Activated CD8-positive, alpha-beta memory T cell treated with anti-CD3 and anti-CD28 coated beads for 48 hours (primary cell): ENCODE results near the gene VSIG4.

Experiments
- DNase-seq, 3 experiments: peaks; one replicate each; pipeline ENCODE4 v3.0.0-alpha.2; 2020; ENCODE audit warnings: low read depth in 2 of 3, low spot score in 2 of 3

VSIG4 gene

DNA sequence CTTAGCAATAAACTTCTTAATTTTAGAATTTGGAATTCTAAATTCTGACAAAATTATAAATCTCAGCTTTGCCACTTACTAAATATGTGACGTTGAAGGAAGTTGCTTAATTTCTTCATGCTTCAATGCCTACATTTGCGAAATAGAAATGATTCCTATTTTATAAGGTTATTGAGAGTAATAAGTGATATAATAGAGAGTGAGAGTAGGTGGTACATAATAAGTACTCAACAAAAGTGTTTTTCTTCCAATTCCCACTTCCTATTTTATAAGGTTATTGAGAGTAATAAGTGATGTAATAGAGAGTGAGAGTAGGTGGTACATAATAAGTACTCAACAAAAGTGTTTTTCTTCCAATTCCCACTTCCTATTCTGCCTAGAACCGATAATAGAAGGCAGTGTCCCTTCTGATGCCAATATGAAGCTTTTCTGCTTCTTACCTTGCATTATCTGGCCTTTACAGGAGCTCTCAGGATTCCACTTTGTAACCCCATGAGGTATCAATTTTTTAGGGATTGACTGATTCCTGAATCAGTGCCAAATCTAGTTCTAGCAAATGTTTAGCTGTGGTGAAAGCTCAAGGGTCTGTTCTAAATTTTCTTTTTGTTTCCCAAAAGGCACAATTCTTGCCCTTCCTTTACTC, 31.4 kb downstream of the VSIG4 start:
- no peak for DNase-seq

DNA sequence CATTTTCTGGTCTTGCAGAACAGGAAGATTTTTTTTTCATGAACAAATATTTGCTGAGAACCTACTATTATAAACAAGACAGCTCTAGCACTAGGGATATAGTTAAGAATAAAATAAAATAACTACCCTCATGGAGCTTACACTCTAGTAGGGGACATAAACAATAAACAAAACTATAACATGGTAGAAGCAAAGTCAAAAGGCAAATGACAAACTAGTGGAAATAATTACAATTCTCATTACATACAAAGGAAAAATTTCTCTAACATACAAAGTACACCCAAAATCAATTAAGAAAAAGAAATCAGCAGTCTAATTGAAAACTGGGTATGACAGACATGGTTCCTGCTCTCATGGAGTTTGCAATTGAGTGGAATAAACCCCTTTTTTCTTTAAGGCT, 32.0 kb downstream of the VSIG4 start:
- DNase-seq, result no peak

DNA sequence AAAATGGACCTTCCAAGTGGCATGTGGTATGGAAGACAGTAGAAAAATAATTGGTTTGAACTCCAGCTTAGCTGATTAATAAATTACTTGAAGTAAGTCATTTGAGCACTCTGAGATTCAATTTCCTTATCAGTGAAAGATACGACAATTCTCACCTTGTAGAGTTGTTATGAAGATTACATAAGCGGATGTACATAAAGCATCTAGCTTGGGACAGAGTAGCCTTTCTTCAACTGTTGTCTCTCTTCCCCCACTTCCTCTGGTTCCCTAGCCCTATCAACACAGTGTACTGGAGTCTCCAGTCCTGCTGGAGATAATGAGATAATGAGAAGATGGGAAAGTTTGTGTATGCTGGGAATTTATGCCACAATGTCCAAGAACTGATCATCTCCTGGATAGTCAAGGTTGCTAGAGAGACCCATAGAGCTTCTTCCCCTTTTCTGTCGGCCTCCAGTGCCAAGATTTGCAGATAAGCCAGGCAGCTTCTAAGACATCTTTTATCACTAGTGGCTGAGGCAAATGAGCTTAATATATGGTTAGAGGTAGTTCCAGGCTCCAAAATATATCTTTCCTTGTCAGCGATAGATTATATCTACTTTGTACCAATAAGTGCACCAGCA, 33.9 kb downstream of the VSIG4 start:
- no peak for DNase-seq

GRCh38 chrX:66004928-66005829, 34.7 kb downstream of the VSIG4 start:
- DNase-seq, result no peak

DNA sequence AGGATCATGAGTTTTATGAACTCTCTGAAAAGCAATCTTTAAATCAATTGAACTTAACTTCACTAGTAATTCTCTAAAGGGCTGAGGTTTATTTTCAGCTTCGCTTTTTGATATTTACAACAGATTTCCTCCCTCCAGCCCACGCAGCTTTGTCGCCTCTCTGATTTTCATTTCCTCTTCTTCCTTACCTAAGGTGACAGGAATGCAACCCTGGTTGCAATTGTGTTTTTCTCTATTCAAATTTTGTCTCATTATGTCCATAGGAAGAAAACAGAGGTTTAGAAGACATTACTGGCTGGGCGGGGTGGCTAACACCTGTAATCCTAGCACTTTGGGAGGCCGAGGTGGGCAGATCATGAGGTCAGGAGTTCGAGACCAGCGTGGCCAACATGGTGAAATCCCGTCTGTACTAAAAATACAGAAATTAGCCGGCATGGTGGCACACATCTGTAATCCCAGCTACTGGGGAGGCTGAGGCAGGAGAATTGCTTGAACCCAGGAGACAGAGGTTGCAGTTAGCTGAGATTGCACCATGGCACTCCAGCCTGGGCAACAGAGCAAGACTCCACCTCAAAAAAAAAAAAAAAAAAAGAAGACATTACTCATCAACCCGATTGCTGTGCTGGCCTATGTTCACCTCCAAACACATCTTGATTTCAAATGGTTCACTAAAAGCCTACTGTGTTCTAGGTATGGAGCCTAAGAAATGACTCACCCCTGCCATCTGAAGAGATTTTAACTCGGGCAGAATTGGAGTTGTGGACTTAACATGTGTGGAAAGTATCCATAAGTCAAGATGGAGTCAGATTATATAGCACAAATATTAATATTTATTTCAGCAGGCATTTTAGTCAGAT, 36.8 kb downstream of the VSIG4 start:
- DNase-seq, result no peak

- no peak for DNase-seq
Observed at GRCh38 chrX:66001596-66001995, 38.3 kb downstream of the VSIG4 start.

GRCh38 chrX:66000628-66001272, 39.1 kb downstream of the VSIG4 start:
- DNase-seq, result no peak

DNA sequence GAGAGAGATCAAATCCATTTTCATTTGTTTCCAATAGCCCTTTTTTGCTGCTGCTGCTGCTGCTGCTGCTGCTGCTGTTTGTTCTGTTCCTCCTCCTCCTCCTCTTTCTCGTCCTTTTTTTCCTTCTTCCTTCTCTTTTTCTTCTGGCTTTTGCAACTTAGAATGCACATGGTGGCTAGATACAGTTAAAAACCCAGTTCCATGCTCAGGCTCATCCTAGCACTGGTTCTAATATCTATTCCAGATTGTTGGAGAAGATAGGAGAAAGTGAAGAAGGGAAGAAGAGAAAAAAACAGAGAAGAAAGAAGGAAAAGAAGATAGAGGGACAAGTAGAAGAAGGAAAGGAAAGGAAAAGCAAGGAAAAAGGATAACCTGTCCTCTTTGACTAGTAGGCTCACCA, 39.7 kb downstream of the VSIG4 start:
- no peak for DNase-seq

GRCh38 chrX:65999563-66000148, 40.2 kb downstream of the VSIG4 start:
- no peak for DNase-seq

DNA sequence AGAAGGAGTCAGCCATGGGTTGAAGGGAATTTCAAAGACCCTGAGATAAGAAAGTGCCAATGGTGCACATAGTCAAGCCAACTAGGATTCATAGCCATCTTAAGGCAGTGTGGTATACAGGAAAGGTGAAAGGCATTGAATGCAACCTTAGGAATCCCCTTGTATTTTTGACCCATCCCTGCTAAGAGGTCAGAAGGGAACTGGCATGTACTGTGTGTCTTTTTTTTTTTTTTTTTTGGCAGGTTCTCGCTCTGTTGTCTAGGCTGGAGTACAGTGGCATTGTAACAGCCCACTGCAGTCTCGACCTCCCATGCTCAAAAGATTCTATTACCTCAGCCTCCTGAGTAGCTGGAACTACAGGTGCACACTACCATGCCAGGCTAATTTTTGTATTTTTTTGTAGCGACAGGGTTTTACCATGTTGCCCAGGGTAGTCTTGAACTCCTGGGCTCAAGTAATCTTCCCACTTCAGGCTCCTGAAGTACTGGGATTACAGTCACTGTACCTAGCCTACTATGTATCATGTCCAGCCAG, 40.8 kb downstream of the VSIG4 start:
- no peak for DNase-seq

GRCh38 chrX:65997978-65998717, 41.7 kb downstream of the VSIG4 start:
- DNase-seq, result no peak

DNA sequence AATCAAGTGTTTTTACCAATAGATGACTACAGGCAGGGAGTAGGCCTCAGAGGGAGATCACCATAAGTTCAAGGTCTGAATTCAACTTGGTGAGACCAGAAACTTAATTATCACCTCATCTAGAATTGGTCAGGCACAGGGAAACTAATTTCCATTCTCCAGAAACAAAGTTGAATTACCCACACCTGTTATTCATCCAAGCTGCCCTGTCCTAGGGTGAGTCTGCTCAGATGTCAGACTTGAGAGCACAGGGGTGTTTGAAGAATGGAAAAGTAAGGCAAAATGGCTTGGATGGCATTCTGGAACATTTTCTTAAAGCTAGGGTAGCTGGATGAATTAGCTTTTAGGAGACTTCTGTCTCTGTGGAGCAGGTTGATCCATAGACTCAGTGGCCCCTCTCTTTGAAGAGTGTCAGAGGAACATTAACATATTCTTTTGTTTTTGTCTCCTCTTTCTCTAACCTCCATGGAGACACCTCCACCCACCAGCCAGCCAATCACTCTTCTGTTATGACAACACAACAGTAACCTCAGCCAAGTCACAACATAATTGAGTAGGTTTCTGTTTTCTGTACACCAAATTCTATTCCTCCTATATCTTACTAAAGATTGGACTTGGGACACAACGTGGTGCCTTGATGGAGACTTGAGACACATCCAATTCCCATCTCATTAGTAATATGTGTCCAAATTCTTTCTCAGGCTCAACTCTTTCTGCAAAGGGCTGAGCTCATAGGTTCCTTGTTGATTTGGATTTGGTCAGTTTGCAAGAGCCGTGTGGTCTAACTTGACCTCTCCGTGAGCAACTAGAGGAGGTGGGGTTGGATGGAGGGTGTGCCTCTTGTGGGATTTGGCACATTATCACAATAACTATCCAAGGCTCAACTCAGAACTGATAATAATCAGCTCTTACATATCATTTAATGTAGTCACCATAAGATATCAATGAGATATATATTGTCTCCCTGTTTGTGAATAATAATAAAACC, 45.1 kb downstream of the VSIG4 start:
- DNase-seq, result no peak

GRCh38 chrX:65993915-65994460, 45.9 kb downstream of the VSIG4 start:
- no peak for DNase-seq

DNA sequence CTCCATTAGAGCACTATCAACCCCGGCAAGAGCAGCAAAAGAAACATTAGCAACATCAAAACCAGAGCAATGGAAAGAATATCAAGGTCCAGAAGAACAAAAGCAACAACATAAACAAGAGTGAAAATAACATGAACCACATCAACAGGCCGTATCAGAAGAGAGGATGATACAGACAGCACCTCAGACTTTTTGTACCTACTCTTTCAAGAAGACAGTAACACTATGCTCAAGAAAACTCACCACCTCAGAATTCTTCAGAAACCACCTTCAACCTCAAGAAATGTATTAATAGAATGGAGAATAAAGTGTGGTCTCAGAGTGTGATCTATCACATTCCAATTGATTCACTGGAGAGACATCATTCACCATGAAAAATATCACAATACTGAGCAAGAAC, 46.5 kb downstream of the VSIG4 start:
- DNase-seq, result no peak

- no peak for DNase-seq
Observed at GRCh38 chrX:65990702-65991101, 49.2 kb downstream of the VSIG4 start.

DNA sequence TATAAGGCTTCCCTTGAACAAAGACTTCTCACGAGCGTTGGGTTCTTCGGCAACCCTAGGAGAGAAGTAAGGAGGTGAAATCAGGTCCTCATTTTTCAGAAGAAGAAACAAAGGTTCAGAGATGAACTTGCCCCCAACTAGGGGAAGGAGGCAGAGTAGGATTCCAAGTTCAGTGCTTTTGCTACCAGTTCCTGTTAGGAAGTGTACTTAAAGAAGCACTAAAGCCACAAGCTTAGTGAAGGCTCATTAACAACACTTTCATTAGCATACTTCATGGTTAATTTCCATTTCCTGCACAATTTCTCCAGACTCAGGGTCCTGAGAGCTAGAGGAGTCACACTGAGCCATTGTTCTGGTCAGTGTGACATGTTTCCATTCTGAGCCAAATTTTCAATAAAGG, 52.1 kb downstream of the VSIG4 start:
- no peak for DNase-seq

DNA sequence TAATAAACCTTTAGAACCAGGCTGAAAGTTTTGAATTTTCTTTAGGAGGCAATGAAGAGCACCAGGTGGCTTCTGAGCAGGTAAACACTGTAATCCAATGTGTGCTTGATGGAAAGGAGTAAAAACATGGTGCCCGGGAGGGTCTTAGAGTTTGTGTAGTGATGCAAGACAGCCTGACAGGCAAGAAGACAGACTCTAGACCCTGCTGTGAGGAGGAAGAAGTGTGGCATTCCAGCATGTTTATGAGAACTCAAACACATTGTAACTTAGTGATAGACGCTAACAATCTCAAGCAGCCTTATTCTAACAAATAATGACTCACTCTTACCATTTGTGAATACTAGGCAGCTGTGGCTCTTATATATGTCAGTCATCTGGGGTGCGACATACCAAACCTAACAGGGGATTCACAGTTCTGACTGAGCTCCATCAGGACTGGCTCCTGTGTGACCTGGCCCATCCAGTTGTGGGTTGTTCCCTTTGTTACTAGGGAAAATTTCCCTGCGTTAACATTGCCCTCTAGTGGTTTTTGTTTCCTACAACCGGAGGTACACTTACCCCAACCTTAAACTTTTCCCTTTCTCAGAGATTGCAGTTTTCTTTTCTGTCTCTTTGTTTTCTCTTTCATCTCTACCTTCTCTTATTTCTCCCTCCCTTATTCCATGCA, 53.8 kb downstream of the VSIG4 start:
- peak in 2 of 3 experiments; percentile 14 to 16 for DNase-seq
